HG02970 (cell line): Measurements from ENCODE around the gene KRTAP21-1.
"Not testable (repeated sequence)": the region's sequence is repeated elsewhere in the genome, so short reads cannot be mapped to it uniquely, and the experiment has no call there.

Experiments
- ATAC-seq: cut with Tn5 transposase; IDR thresholded peaks from one replicate; pipeline ENCODE4 v1.9.1; 2021; ENCODE audit warnings: mild to moderate bottlenecking, moderate library complexity, moderate number of reproducible peaks; ENCODE audit not compliant: unreplicated experiment, low FRiP score

The KRTAP21-1 gene

GRCh38 chr21:30755328-30755727 is at the start of gene KRTAP21-1:
KRTAP21-1 (minus strand) TSS chr21:30755428; CDS start chr21:30755378, 50 bp downstream.
- not testable (repeated sequence) for ATAC-seq

GRCh38 chr21:30800605-30801004 is 45.4 kb upstream of the KRTAP21-1 start:
- no peak for ATAC-seq

- ATAC-seq, result no peak
Measured at GRCh38 chr21:30793581-30794314, 38.5 kb upstream of the KRTAP21-1 start.

GRCh38 chr21:30779249-30779648 is 24.0 kb upstream of the KRTAP21-1 start:
- ATAC-seq, result no peak

- no peak for ATAC-seq
Measured at GRCh38 chr21:30769724-30770431, 14.7 kb upstream of the KRTAP21-1 start.

GRCh38 chr21:30760776-30761175 is 5.5 kb upstream of the KRTAP21-1 start:
- no peak for ATAC-seq

GRCh38 chr21:30758306-30758705 is 3.1 kb upstream of the KRTAP21-1 start:
- no peak for ATAC-seq

- ATAC-seq, result no peak
Measured at GRCh38 chr21:30747159-30747558, 8.1 kb downstream of the KRTAP21-1 start, which contains the start of gene KRTAP21-2. KRTAP21-2 (minus strand) TSS chr21:30747259; CDS start chr21:30747202, 57 bp downstream.

GRCh38 chr21:30740462-30740861 is 14.8 kb downstream of the KRTAP21-1 start:
- ATAC-seq, result no peak

- ATAC-seq, result no peak
Measured at GRCh38 chr21:30733026-30733425, 22.2 kb downstream of the KRTAP21-1 start.

- no peak for ATAC-seq
Measured at GRCh38 chr21:30726726-30727125, 28.5 kb downstream of the KRTAP21-1 start.

- ATAC-seq, result no peak
Measured at GRCh38 chr21:30719401-30719800, 35.8 kb downstream of the KRTAP21-1 start.

GRCh38 chr21:30718239-30718909 is 36.9 kb downstream of the KRTAP21-1 start, which contains the start of gene KRTAP21-3:
KRTAP21-3 (minus strand) TSS chr21:30718777; CDS start chr21:30718759, 18 bp downstream.
- no peak for ATAC-seq

GRCh38 chr21:30717105-30717504 is 38.1 kb downstream of the KRTAP21-1 start:
- no peak for ATAC-seq

GRCh38 chr21:30714946-30715345 is 40.3 kb downstream of the KRTAP21-1 start:
- no peak for ATAC-seq

GRCh38 chr21:30714456-30714855 is 40.8 kb downstream of the KRTAP21-1 start:
- no peak for ATAC-seq

- no peak for ATAC-seq
Measured at GRCh38 chr21:30713766-30714165, 41.5 kb downstream of the KRTAP21-1 start.

GRCh38 chr21:30710499-30710898 is 44.7 kb downstream of the KRTAP21-1 start:
- no peak for ATAC-seq

- no peak for ATAC-seq
Measured at GRCh38 chr21:30707409-30707808, 47.8 kb downstream of the KRTAP21-1 start.
